ENCODE measurements around the gene PRPS1.
A peak's percentile ranks its signal among the peaks of the same experiment; 100 is the strongest.

The PRPS1 gene

GRCh38 chrX:107676559-107677378 is 48.5 kb downstream of the PRPS1 start (continued):
- TF ChIP-seq ZNF426 (tag by site-specific recombination; IDR thresholded peaks at IDR 0.05) = no peak
- TF ChIP-seq, protein P1, sequence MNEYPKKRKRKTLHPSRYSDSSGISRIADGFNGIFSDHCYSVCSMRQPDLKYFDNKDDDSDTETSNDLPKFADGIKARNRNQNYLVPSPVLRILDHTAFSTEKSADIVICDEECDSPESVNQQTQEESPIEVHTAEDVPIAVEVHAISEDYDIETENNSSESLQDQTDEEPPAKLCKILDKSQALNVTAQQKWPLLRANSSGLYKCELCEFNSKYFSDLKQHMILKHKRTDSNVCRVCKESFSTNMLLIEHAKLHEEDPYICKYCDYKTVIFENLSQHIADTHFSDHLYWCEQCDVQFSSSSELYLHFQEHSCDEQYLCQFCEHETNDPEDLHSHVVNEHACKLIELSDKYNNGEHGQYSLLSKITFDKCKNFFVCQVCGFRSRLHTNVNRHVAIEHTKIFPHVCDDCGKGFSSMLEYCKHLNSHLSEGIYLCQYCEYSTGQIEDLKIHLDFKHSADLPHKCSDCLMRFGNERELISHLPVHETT (tag by site-specific recombination; IDR thresholded peaks at IDR 0.05) = no peak
- TF ChIP-seq ZNF23 (tag by site-specific recombination; IDR thresholded peaks at IDR 0.05; ENCODE audit: borderline replicate concordance) = no peak
- peak; percentile 92 for TF ChIP-seq PATZ1 (tag by site-specific recombination; IDR thresholded peaks at IDR 0.05)
- no peak for TF ChIP-seq CTCF (tag by site-specific recombination; IDR thresholded peaks at IDR 0.05)
- TF ChIP-seq ZFP69B (tag by site-specific recombination; IDR thresholded peaks at IDR 0.05) = peak; percentile 23; the same call in 1 of the 2 replicates
- TF ChIP-seq ZNF629 (tag by site-specific recombination; IDR thresholded peaks at IDR 0.05) = peak; percentile 57
- no peak for TF ChIP-seq ZNF354C (tag by site-specific recombination; IDR thresholded peaks at IDR 0.05; ENCODE audit: borderline replicate concordance, low read depth)
- no peak for TF ChIP-seq ZNF266 (tag by site-specific recombination; IDR thresholded peaks at IDR 0.05; ENCODE audit: low read depth)
- no peak for TF ChIP-seq ZNF140 (tag by site-specific recombination; IDR thresholded peaks at IDR 0.05)
- TF ChIP-seq KLF9 (tag by site-specific recombination; IDR thresholded peaks at IDR 0.05; ENCODE audit: low read depth) = peak; percentile 90
- TF ChIP-seq ZNF529 (tag by site-specific recombination; IDR thresholded peaks at IDR 0.05; ENCODE audit: insufficient replicate concordance) = no peak
- TF ChIP-seq AEBP2 (tag by site-specific recombination; IDR thresholded peaks at IDR 0.05; ENCODE audit: borderline replicate concordance) = no peak
- no peak for TF ChIP-seq RBAK (tag by site-specific recombination; IDR thresholded peaks at IDR 0.05)
- peak; percentile 90 for TF ChIP-seq GLIS1 (tag by site-specific recombination; IDR thresholded peaks at IDR 0.05)
- no peak for TF ChIP-seq ZNF248 (tag by site-specific recombination; IDR thresholded peaks at IDR 0.05)
- no peak for TF ChIP-seq ZNF155 (tag by site-specific recombination; IDR thresholded peaks at IDR 0.05)
- TF ChIP-seq MZF1 (tag by site-specific recombination; IDR thresholded peaks at IDR 0.05; ENCODE audit: borderline replicate concordance) = no peak
- TF ChIP-seq KLF8 (tag by site-specific recombination; IDR thresholded peaks at IDR 0.05) = peak; percentile 85
- TF ChIP-seq ZNF433 (tag by site-specific recombination; IDR thresholded peaks at IDR 0.05; ENCODE audit: low read depth) = no peak
- TF ChIP-seq, protein P2, sequence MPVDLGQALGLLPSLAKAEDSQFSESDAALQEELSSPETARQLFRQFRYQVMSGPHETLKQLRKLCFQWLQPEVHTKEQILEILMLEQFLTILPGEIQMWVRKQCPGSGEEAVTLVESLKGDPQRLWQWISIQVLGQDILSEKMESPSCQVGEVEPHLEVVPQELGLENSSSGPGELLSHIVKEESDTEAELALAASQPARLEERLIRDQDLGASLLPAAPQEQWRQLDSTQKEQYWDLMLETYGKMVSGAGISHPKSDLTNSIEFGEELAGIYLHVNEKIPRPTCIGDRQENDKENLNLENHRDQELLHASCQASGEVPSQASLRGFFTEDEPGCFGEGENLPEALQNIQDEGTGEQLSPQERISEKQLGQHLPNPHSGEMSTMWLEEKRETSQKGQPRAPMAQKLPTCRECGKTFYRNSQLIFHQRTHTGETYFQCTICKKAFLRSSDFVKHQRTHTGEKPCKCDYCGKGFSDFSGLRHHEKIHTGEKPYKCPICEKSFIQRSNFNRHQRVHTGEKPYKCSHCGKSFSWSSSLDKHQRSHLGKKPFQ (tag by site-specific recombination; IDR thresholded peaks at IDR 0.05) = no peak
- TF ChIP-seq ZNF560 (tag by site-specific recombination; IDR thresholded peaks at IDR 0.05; ENCODE audit: borderline replicate concordance) = no peak
- TF ChIP-seq ZNF138 (tag by site-specific recombination; IDR thresholded peaks at IDR 0.05; ENCODE audit: borderline replicate concordance) = no peak
- TF ChIP-seq TRIM28 (IDR thresholded peaks at IDR 0.05; ENCODE audit: borderline replicate concordance, low read length) = no peak
- TF ChIP-seq HOXA7 (CRISPR knock-in tag; IDR thresholded peaks at IDR 0.05; ENCODE audit: borderline replicate concordance) = no peak
- TF ChIP-seq TCF7L2 (IDR thresholded peaks at IDR 0.05; ENCODE audit: borderline replicate concordance, low read depth, low read length) = no peak
- peak; percentile 63 for TF ChIP-seq ZNF366 (tag by site-specific recombination; conservative IDR thresholded peaks at IDR 0.05)
- no peak for TF ChIP-seq ZNF423 (tag by site-specific recombination; IDR thresholded peaks at IDR 0.05)
- TF ChIP-seq, protein P3, sequence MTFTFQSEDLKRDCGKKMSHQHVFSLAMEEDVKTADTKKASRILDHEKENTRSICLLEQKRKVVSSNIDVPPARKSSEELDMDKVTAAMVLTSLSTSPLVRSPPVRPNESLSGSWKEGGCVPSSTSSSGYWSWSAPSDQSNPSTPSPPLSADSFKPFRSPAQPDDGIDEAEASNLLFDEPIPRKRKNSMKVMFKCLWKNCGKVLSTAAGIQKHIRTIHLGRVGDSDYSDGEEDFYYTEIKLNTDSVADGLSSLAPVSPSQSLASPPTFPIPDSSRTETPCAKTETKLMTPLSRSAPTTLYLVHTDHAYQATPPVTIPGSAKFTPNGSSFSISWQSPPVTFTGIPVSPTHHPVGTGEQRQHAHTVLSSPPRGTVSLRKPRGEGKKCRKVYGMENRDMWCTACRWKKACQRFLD (tag by site-specific recombination; IDR thresholded peaks at IDR 0.05) = no peak
- no peak for TF ChIP-seq GLI4 (tag by site-specific recombination; IDR thresholded peaks at IDR 0.05)
- TF ChIP-seq REPIN1 (tag by site-specific recombination; IDR thresholded peaks at IDR 0.05; ENCODE audit: low read depth) = no peak

Measured in HEK293 (cell line).